ENCODE data around the gene ZNF555.
"Not testable (repeated sequence)": the region's sequence is repeated elsewhere in the genome, so short reads cannot be mapped to it uniquely, and the experiment has no call there.

ZNF555 gene

DNA sequence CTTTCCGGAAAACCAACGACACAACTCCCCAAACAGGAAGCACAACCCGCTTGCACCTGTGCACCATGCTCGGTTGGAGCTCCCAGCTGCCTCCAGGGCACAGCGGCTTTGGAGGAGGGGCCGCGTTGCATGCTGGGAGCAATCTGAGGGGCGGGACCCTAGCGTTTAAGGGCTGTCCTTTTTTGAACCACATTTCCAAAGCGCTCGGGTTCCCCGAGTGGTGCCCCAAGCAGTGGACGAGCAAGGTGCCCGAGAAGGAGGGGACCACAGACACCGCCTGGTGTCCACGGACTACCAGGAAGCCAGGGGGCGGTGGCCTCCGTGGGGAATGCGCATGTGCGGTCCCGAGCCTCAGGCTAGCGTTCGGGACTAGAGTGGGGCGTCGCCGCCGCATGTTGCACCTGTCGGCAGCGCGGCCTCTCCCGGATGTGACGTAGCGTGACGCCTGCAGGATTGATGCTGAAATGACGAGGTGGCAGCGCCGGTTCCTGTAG, 47.5 kb downstream of the ZNF555 start:
- WGBS, 2 donors (ENCODE audit: extremely low coverage in 2 of 2, insufficient read length in 2 of 2, insufficient replicate concordance in 1 of 2) = no CpG with 5 or more reads among the region's 37 CpGs

DNA sequence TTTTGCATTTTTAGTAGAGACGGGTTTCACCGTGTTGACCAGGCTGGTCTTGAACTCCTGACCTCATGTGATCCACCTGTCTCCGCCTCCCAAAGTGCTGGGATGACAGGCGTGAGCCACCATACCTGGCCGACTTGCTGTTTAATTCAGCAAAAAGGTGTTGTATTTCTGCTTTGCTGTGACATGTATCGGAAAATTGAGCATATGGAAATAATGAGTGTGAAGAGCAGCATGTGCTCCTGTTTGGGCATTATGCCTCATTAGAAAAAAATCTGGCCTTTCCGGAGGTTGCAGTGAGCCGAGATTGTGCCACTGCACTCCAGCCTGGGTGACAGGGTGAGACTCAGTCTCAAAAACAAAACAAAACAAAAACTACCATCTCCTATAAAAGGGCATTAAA, 49.3 kb downstream of the ZNF555 start:
- not testable (repeated sequence) for H3K4me2 ChIP-seq (ENCODE audit: insufficient read depth, low read length, poor library complexity, severe bottlenecking); H3K23ac ChIP-seq (ENCODE audit: low read depth, low read length, poor library complexity); H2BK5ac ChIP-seq (ENCODE audit: low read length); H2BK120ac ChIP-seq (ENCODE audit: low read depth, low read length); H3K4ac ChIP-seq (ENCODE audit: low read length); H2AK5ac ChIP-seq (ENCODE audit: low read depth, low read length); H3K9ac ChIP-seq (ENCODE audit: low read depth, low read length, poor library complexity); H3K4me3 ChIP-seq (ENCODE audit: low read length in 2 of 2); H3K36me3 ChIP-seq (replicated peaks in 1 of 2; ENCODE audit: control insufficient read depth in 2 of 2, insufficient read depth in 2 of 2, low read length in 2 of 2); H2BK15ac ChIP-seq (ENCODE audit: low read length); H4K8ac ChIP-seq (ENCODE audit: low read depth, low read length); H2AFZ ChIP-seq (ENCODE audit: low read length); H3K18ac ChIP-seq (ENCODE audit: low read length); H2BK12ac ChIP-seq (ENCODE audit: low read length); H3K14ac ChIP-seq (ENCODE audit: low read length); H3K79me1 ChIP-seq (ENCODE audit: low read depth, low read length); H3K27ac ChIP-seq (replicated peaks; ENCODE audit: low read length); H3K4me1 ChIP-seq (ENCODE audit: control insufficient read depth in 2 of 2, insufficient read depth in 1 of 2, low read depth in 1 of 2, low read length in 2 of 2); DNase-seq (ENCODE audit: low spot score); H3K27me3 ChIP-seq (ENCODE audit: control insufficient read depth in 3 of 3, insufficient read depth in 3 of 3, low read depth in 1 of 3, low read length in 3 of 3); H4K91ac ChIP-seq (ENCODE audit: low read depth, low read length, poor library complexity)
- peaks cover 0 to 12% of the 10 kb centered on the region in 2 donors for H3K9me3 ChIP-seq (replicated peaks in 1 of 2; ENCODE audit: control insufficient read depth in 2 of 2, insufficient read depth in 1 of 2, low read depth in 1 of 2, low read length in 2 of 2)
- WGBS, 2 donors (ENCODE audit: extremely low coverage in 2 of 2, insufficient read length in 2 of 2, insufficient replicate concordance in 1 of 2) = no CpG with 5 or more reads among the region's 8 CpGs

More for the DNA sequence above, 47.5 kb downstream of the ZNF555 start:
- Histone ChIP-seq H3K4ac (ENCODE audit: low read length) (no peak overlapping the region), H3K4me1 (ENCODE audit: control insufficient read depth in 2 of 2, insufficient read depth in 1 of 2, low read depth in 1 of 2, low read length in 2 of 2) (peaks cover 1 to 5% of the 10 kb centered on the region in 2 donors), H3K9ac (ENCODE audit: low read depth, low read length, poor library complexity) (no peak overlapping the region), H2BK12ac (ENCODE audit: low read length) (no peak overlapping the region), H3K9me3 (replicated peaks in 1 of 2; ENCODE audit: control insufficient read depth in 2 of 2, insufficient read depth in 1 of 2, low read depth in 1 of 2, low read length in 2 of 2) (peaks cover 0 to 14% of the 10 kb centered on the region in 2 donors), H3K79me1 (ENCODE audit: low read depth, low read length) (peaks cover 4% of the 10 kb centered on the region), H4K8ac (ENCODE audit: low read depth, low read length) (no peak overlapping the region), H2BK120ac (ENCODE audit: low read depth, low read length) (no peak overlapping the region), H2AK5ac (ENCODE audit: low read depth, low read length) (no peak overlapping the region), H3K27me3 (ENCODE audit: control insufficient read depth in 3 of 3, insufficient read depth in 3 of 3, low read depth in 1 of 3, low read length in 3 of 3) (no peaks in the 10 kb centered on the region), H2AFZ (ENCODE audit: low read length) (no peak overlapping the region), H2BK5ac (ENCODE audit: low read length) (no peak overlapping the region), H2BK15ac (ENCODE audit: low read length) (no peak overlapping the region), H4K91ac (ENCODE audit: low read depth, low read length, poor library complexity) (no peak overlapping the region), H3K4me2 (ENCODE audit: insufficient read depth, low read length, poor library complexity, severe bottlenecking) (no peak overlapping the region), H3K36me3 (replicated peaks in 1 of 2; ENCODE audit: control insufficient read depth in 2 of 2, insufficient read depth in 2 of 2, low read length in 2 of 2) (no peaks in the 10 kb centered on the region), H3K18ac (ENCODE audit: low read length) (peak overlapping the region; percentile 28), H3K23ac (ENCODE audit: low read depth, low read length, poor library complexity) (peak overlapping the region; percentile 73), H3K4me3 (ENCODE audit: low read length in 2 of 2) (no peak overlapping the region), H3K14ac (ENCODE audit: low read length) (peak overlapping the region; percentile 89), H3K27ac (replicated peaks; ENCODE audit: low read length) (no peak overlapping the region)
- no peak for DNase-seq (ENCODE audit: low spot score)

DNA sequence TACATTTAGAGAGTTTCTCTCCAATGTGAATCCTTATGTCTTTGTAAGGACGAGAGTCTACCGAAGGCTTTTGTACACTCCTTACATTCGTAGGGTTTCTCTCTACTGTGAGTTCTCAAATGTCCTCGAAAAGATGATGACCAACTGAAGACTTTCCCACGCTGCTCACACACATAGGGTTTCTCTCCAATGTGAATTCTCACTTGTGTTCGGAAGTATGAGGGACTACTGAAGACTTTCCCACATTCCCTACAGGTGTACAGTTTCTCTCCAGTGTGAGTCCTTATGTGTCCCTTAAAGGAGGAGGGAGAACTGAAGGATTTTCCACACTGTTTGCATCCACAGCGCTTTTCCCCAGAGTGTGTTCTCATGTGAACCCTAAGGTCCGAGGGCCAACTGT, 55.4 kb downstream of the ZNF555 start:
- no peak overlapping the region for H4K8ac ChIP-seq (ENCODE audit: low read depth, low read length)
- no peak overlapping the region for H3K23ac ChIP-seq (ENCODE audit: low read depth, low read length, poor library complexity)
- no peak overlapping the region for H2AK5ac ChIP-seq (ENCODE audit: low read depth, low read length)
- no peak overlapping the region for H3K14ac ChIP-seq (ENCODE audit: low read length)
- H3K36me3 ChIP-seq (replicated peaks in 1 of 2; ENCODE audit: control insufficient read depth in 2 of 2, insufficient read depth in 2 of 2, low read length in 2 of 2) = no peaks in the 10 kb centered on the region
- no peak overlapping the region for H4K91ac ChIP-seq (ENCODE audit: low read depth, low read length, poor library complexity)
- H3K4me1 ChIP-seq (ENCODE audit: control insufficient read depth in 2 of 2, insufficient read depth in 1 of 2, low read depth in 1 of 2, low read length in 2 of 2) = peaks cover 1 to 3% of the 10 kb centered on the region in 2 donors
- peaks cover 9 to 11% of the 10 kb centered on the region in 2 donors for H3K9me3 ChIP-seq (replicated peaks in 1 of 2; ENCODE audit: control insufficient read depth in 2 of 2, insufficient read depth in 1 of 2, low read depth in 1 of 2, low read length in 2 of 2)
- H3K4me2 ChIP-seq (ENCODE audit: insufficient read depth, low read length, poor library complexity, severe bottlenecking) = no peak overlapping the region
- WGBS, 2 donors (ENCODE audit: extremely low coverage in 2 of 2, insufficient read length in 2 of 2, insufficient replicate concordance in 1 of 2) = no CpG with 5 or more reads among the region's 8 CpGs
- H2BK120ac ChIP-seq (ENCODE audit: low read depth, low read length) = no peak overlapping the region
- H3K27me3 ChIP-seq (ENCODE audit: control insufficient read depth in 3 of 3, insufficient read depth in 3 of 3, low read depth in 1 of 3, low read length in 3 of 3) = no peaks in the 10 kb centered on the region
- no peak overlapping the region for H3K27ac ChIP-seq (replicated peaks; ENCODE audit: low read length)
- no peak overlapping the region for H3K9ac ChIP-seq (ENCODE audit: low read depth, low read length, poor library complexity)
- no peak overlapping the region for H3K4ac ChIP-seq (ENCODE audit: low read length)
- no peak for DNase-seq (ENCODE audit: low spot score)
- H3K4me3 ChIP-seq (ENCODE audit: low read length in 2 of 2) = no peak overlapping the region
- no peak overlapping the region for H2BK5ac ChIP-seq (ENCODE audit: low read length)
- H2AFZ ChIP-seq (ENCODE audit: low read length) = no peak overlapping the region
- H3K18ac ChIP-seq (ENCODE audit: low read length) = no peak overlapping the region
- H2BK12ac ChIP-seq (ENCODE audit: low read length) = no peak overlapping the region
- H3K79me1 ChIP-seq (ENCODE audit: low read depth, low read length) = no peaks in the 10 kb centered on the region
- H2BK15ac ChIP-seq (ENCODE audit: low read length) = no peak overlapping the region

DNA sequence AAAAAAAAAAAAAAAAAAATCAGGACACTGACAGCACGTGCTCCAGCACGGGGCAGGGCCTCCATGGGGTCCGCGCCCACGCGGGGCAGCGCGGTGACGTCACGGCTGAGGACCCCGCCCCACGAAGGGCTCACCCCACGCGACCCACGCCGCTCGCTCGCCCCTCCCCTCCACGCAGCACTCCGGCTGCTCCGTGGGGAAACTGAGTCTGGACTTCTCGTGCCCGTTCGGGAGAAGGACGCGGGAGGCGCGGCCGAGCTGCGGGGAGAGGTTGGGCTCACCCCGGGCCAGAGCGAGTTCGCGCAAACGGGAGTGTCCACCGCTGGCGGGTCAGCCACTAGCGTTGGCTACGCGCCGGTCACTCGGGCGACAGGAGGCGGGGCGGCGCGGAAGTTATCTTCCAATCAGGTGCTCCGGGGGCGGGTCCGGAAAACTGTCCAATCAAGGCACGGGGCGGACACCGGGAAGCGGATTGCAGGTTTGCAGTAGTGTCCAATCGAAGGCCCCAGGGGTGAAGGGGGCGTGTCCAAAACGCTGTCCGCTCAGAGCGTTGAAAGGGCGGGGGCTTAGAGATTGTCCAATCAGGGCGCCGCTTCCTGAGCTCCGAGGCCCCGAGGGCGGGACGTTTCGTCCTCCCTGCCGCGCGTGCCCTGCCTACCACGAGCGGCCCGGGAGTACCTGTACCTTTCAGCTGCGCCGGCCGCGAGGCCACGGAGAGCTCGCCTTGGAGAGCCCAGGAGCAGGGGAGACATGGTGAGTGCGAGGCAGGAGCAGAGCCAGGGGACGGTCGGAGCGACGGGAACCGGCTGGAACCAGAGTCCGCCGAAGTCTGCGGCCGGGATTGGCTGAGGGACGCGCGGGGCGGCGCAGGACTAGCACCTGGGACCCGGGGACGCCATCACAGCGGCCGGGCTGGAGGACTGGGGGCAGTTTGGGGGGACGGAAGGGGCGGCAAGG, 59.3 kb downstream of the ZNF555 start, which contains the start of gene ZNF57:
Gene ZNF57 (plus strand): TSS at position 633 of the 957 bp plus-strand sequence. CDS start 118 bp downstream, at position 751.
- Histone ChIP-seq H4K8ac (ENCODE audit: low read depth, low read length) (peak within 1 kb of the TSS; percentile 65), H2BK15ac (ENCODE audit: low read length) (peak within 1 kb of the TSS; percentile 96), H3K27me3 (ENCODE audit: control insufficient read depth in 3 of 3, insufficient read depth in 3 of 3, low read depth in 1 of 3, low read length in 3 of 3) (no peaks in the 10 kb centered on the region), H2BK120ac (ENCODE audit: low read depth, low read length) (no peak within 1 kb of the TSS), H3K9me3 (replicated peaks in 1 of 2; ENCODE audit: control insufficient read depth in 2 of 2, insufficient read depth in 1 of 2, low read depth in 1 of 2, low read length in 2 of 2) (peaks cover 7 to 9% of the 10 kb centered on the region in 2 donors), H3K23ac (ENCODE audit: low read depth, low read length, poor library complexity) (peak within 1 kb of the TSS; percentile 85), H3K18ac (ENCODE audit: low read length) (peak within 1 kb of the TSS; percentile 96), H2BK12ac (ENCODE audit: low read length) (no peak within 1 kb of the TSS), H2AK5ac (ENCODE audit: low read depth, low read length) (peak within 1 kb of the TSS; percentile 37), H3K79me1 (ENCODE audit: low read depth, low read length) (no peaks in the 10 kb centered on the region), H3K14ac (ENCODE audit: low read length) (peak within 1 kb of the TSS; percentile 71), H2AFZ (ENCODE audit: low read length) (peak within 1 kb of the TSS; percentile 100), H3K4ac (ENCODE audit: low read length) (no peak within 1 kb of the TSS), H3K4me1 (ENCODE audit: control insufficient read depth in 2 of 2, insufficient read depth in 1 of 2, low read depth in 1 of 2, low read length in 2 of 2) (peaks cover 3 to 5% of the 10 kb centered on the region in 2 donors), H3K36me3 (replicated peaks in 1 of 2; ENCODE audit: control insufficient read depth in 2 of 2, insufficient read depth in 2 of 2, low read length in 2 of 2) (peaks cover 0 to 2% of the 10 kb centered on the region in 2 donors), H3K4me3 (ENCODE audit: low read length in 2 of 2) (peak within 1 kb of the TSS; percentile 56 to 95), H2BK5ac (ENCODE audit: low read length) (peak within 1 kb of the TSS; percentile 66), H3K27ac (replicated peaks; ENCODE audit: low read length) (no peak within 1 kb of the TSS), H4K91ac (ENCODE audit: low read depth, low read length, poor library complexity) (no peak within 1 kb of the TSS), H3K9ac (ENCODE audit: low read depth, low read length, poor library complexity) (peak within 1 kb of the TSS; percentile 92), H3K4me2 (ENCODE audit: insufficient read depth, low read length, poor library complexity, severe bottlenecking) (peak within 1 kb of the TSS; percentile 83)
- DNase-seq (ENCODE audit: low spot score) = peak; percentile 95
- no CpG with 5 or more reads among the region's 100 CpGs for WGBS, 2 donors (ENCODE audit: extremely low coverage in 2 of 2, insufficient read length in 2 of 2, insufficient replicate concordance in 1 of 2)
